ENCODE data around the gene CXADR.

The CXADR gene

DNA sequence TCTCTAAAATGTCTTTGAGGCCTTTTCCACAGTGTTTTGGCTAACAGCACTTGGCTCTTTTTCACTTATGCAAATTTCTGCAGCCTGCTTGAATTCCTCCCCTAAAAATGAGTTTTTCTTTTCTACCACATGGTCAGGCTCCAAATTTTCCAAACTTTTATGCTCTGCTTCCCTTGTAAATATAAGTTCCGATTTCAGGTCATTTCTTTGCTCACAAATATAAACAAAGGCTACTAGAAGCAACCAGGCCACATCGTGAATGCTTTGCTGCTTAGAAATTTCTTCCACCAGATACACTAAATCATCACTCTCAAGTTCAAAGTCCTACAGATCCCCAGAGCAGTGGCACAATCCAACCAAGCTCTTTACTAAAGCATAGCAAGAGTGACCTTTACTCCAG is 128.0 kb downstream of the CXADR start:
- H3F3A ChIP-seq (ENCODE audit: control insufficient read depth, insufficient read depth): no peaks in the 10 kb centered on the region
- no peak overlapping the region for H3K27ac ChIP-seq (ENCODE audit: low read depth, low read length)
- H3K27me3 ChIP-seq (ENCODE audit: control insufficient read depth, low read length): no peaks in the 10 kb centered on the region
- no peaks in the 10 kb centered on the region for H4K20me1 ChIP-seq (ENCODE audit: control insufficient read depth, insufficient read depth, low read depth, low read length)
- no peak for TF ChIP-seq EZH2phosphoT487 (IDR thresholded peaks at IDR 0.05; ENCODE audit: borderline replicate concordance, low read length)
- TF ChIP-seq, protein P1, sequence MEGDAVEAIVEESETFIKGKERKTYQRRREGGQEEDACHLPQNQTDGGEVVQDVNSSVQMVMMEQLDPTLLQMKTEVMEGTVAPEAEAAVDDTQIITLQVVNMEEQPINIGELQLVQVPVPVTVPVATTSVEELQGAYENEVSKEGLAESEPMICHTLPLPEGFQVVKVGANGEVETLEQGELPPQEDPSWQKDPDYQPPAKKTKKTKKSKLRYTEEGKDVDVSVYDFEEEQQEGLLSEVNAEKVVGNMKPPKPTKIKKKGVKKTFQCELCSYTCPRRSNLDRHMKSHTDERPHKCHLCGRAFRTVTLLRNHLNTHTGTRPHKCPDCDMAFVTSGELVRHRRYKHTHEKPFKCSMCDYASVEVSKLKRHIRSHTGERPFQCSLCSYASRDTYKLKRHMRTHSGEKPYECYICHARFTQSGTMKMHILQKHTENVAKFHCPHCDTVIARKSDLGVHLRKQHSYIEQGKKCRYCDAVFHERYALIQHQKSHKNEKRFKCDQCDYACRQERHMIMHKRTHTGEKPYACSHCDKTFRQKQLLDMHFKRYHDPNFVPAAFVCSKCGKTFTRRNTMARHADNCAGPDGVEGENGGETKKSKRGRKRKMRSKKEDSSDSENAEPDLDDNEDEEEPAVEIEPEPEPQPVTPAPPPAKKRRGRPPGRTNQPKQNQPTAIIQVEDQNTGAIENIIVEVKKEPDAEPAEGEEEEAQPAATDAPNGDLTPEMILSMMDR (IDR thresholded peaks at IDR 0.05; ENCODE audit: low read depth, low read length, poor library complexity, severe bottlenecking): no peak
- no peaks in the 10 kb centered on the region for H3K36me3 ChIP-seq (ENCODE audit: control insufficient read depth, low read length)
- H3K9me2 ChIP-seq (replicated peaks; ENCODE audit: control insufficient read depth, low read length): no peaks in the 10 kb centered on the region
- H3K79me2 ChIP-seq (ENCODE audit: control insufficient read depth, low read length): no peaks in the 10 kb centered on the region
- H3K4me3 ChIP-seq (ENCODE audit: low read length): no peak overlapping the region
- H3K9me3 ChIP-seq (ENCODE audit: control insufficient read depth, insufficient read depth, low read length): no peaks in the 10 kb centered on the region
- H3K4me1 ChIP-seq (ENCODE audit: control insufficient read depth, low read length): no peaks in the 10 kb centered on the region
- no peak overlapping the region for H3K4me2 ChIP-seq (ENCODE audit: low read length)

Measured in DOHH2 (cell line).